Activated T-cell treated with anti-CD3 and anti-CD28 coated beads, Interleukin-2, amount 50 U/mL, for 72 hours (primary cell): ENCODE data around the gene ETV7. TPM values are rescaled to one million over a fixed set of nuclear protein-coding genes. Genes with fewer than 3 reads are reported as not detected.
"Not testable (repeated sequence)": the region's sequence is repeated elsewhere in the genome, so short reads cannot be mapped to it uniquely, and the experiment has no call there.

Experiments used
- ATAC-seq, 2 donors: fragments of 150-1000 bp; cut with Tn5 transposase; replicated peaks in 1 of 2; 2 replicates each; pipeline ENCODE4 v1.10.0; 2021; ENCODE audit warnings: moderate library complexity in 2 of 2, mild to moderate bottlenecking in 1 of 2
- DNase-seq, 2 donors: peaks; one replicate each; pipeline ENCODE4 v3.0.0; 2021 to 2022; ENCODE audit warnings: mixed read lengths in 1 of 2
- H3K27ac Mint-ChIP-seq: one replicate; pipeline ENCODE4 v1.8.0; 2022; ENCODE audit warnings: mild to moderate bottlenecking, moderate library complexity, mixed read lengths
- H3K27me3 Mint-ChIP-seq: one replicate; pipeline ENCODE4 v1.8.0; 2022; ENCODE audit warnings: low read depth, mixed read lengths
- H3K36me3 Mint-ChIP-seq, 2 donors: one replicate each; pipeline ENCODE4 v1.8.0; 2022; ENCODE audit warnings: mixed read lengths in 2 of 2, mild to moderate bottlenecking in 1 of 2; ENCODE audit not compliant: insufficient read depth in 2 of 2
- H3K4me1 Mint-ChIP-seq: one replicate; pipeline ENCODE4 v1.8.0; 2022; ENCODE audit warnings: low read depth, mixed read lengths
- H3K4me3 Mint-ChIP-seq, 2 donors: one replicate each; pipeline ENCODE4 v1.8.0; 2022; ENCODE audit warnings: mild to moderate bottlenecking in 2 of 2, mixed read lengths in 2 of 2, moderate library complexity in 2 of 2
- H3K9me3 Mint-ChIP-seq, 2 donors: one replicate each; pipeline ENCODE4 v1.8.0; 2022; ENCODE audit warnings: mixed read lengths in 2 of 2
- total RNA-seq, 2 donors: library from RNA; stranded (reverse); gene quantifications; one replicate each; pipeline ENCODE4 v1.2.3, GENCODE V29; 2022

Gene ETV7
- total RNA-seq, 2 donors from 2014 or later = 1.4 to 7.4 TPM

- no peak overlapping the region for H3K4me3 Mint-ChIP-seq
- no peaks in the 10 kb centered on the region for H3K27me3 Mint-ChIP-seq
- H3K9me3 Mint-ChIP-seq = peaks cover 2 to 3% of the 10 kb centered on the region in 2 donors
- DNase-seq = no peak
- H3K36me3 Mint-ChIP-seq = peaks cover 2 to 3% of the 10 kb centered on the region in 2 donors
- H3K4me1 Mint-ChIP-seq = no peaks in the 10 kb centered on the region
- no peak for ATAC-seq
- H3K27ac Mint-ChIP-seq = no peak overlapping the region
Measured at GRCh38 chr6:36413489-36414480, 26.3 kb upstream of the ETV7 start.

GRCh38 chr6:36409718-36410117, 22.2 kb upstream of the ETV7 start:
- not testable (repeated sequence) for DNase-seq, H3K4me1 Mint-ChIP-seq, H3K9me3 Mint-ChIP-seq, H3K27ac Mint-ChIP-seq, H3K27me3 Mint-ChIP-seq, H3K4me3 Mint-ChIP-seq, ATAC-seq, H3K36me3 Mint-ChIP-seq

- Mint-ChIP-seq H3K36me3 (no peaks in the 10 kb centered on the region), H3K27me3 (peaks cover 14% of the 10 kb centered on the region), H3K4me3 (no peak overlapping the region), H3K27ac (no peak overlapping the region), H3K4me1 (peaks cover 5% of the 10 kb centered on the region), H3K9me3 (no peaks in the 10 kb centered on the region)
- ATAC-seq (no peak), DNase-seq (no peak)
Measured at GRCh38 chr6:36404164-36404563, 16.7 kb upstream of the ETV7 start.

- no peak for DNase-seq
- Mint-ChIP-seq H3K27me3 (peaks cover 14% of the 10 kb centered on the region), H3K27ac (no peak overlapping the region), H3K4me1 (peaks cover 5% of the 10 kb centered on the region), H3K9me3 (no peaks in the 10 kb centered on the region), H3K4me3 (no peak overlapping the region), H3K36me3 (no peaks in the 10 kb centered on the region)
- ATAC-seq = no peak
Measured at GRCh38 chr6:36402481-36402880, 15.0 kb upstream of the ETV7 start.

- Mint-ChIP-seq H3K27me3 (peaks cover 14% of the 10 kb centered on the region), H3K27ac (no peak overlapping the region), H3K4me1 (peaks cover 5% of the 10 kb centered on the region), H3K4me3 (no peak overlapping the region), H3K9me3 (no peaks in the 10 kb centered on the region), H3K36me3 (no peaks in the 10 kb centered on the region)
- ATAC-seq (peak; percentile 25 to 51), DNase-seq (no peak)
Measured at GRCh38 chr6:36399970-36400369, 12.5 kb upstream of the ETV7 start.

- peaks cover 34% of the 10 kb centered on the region for H3K27me3 Mint-ChIP-seq
- H3K4me1 Mint-ChIP-seq = peaks cover 6% of the 10 kb centered on the region
- H3K36me3 Mint-ChIP-seq = no peaks in the 10 kb centered on the region
- no peak for ATAC-seq
- no peak for DNase-seq
- H3K27ac Mint-ChIP-seq = no peak overlapping the region
- H3K4me3 Mint-ChIP-seq = no peak overlapping the region
- no peaks in the 10 kb centered on the region for H3K9me3 Mint-ChIP-seq
Measured at GRCh38 chr6:36392621-36393020, 5.2 kb upstream of the ETV7 start.

- no peak for DNase-seq
- Mint-ChIP-seq H3K4me3 (no peak overlapping the region), H3K36me3 (peaks cover 0 to 3% of the 10 kb centered on the region in 2 donors), H3K4me1 (peaks cover 29% of the 10 kb centered on the region), H3K9me3 (no peaks in the 10 kb centered on the region), H3K27me3 (peaks cover 56% of the 10 kb centered on the region), H3K27ac (no peak overlapping the region)
- ATAC-seq = no peak
Measured at GRCh38 chr6:36389353-36389752, 1.9 kb upstream of the ETV7 start.

- DNase-seq = peak; percentile 12 to 20
- Mint-ChIP-seq H3K36me3 (peaks cover 0 to 3% of the 10 kb centered on the region in 2 donors), H3K4me1 (peaks cover 38% of the 10 kb centered on the region), H3K27me3 (peaks cover 48% of the 10 kb centered on the region), H3K9me3 (no peaks in the 10 kb centered on the region), H3K4me3 (peak overlapping the region; percentile 81), H3K27ac (peak overlapping the region; percentile 66)
- ATAC-seq = peak; percentile 39 to 40
Measured at GRCh38 chr6:36386495-36387439, 702 bp downstream of the ETV7 start.

- H3K4me3 Mint-ChIP-seq = no peak overlapping the region
- DNase-seq = no peak
- no peak for ATAC-seq
- no peaks in the 10 kb centered on the region for H3K9me3 Mint-ChIP-seq
- no peak overlapping the region for H3K27ac Mint-ChIP-seq
- peaks cover 38% of the 10 kb centered on the region for H3K4me1 Mint-ChIP-seq
- H3K27me3 Mint-ChIP-seq = peaks cover 32% of the 10 kb centered on the region
- H3K36me3 Mint-ChIP-seq = peaks cover 0 to 3% of the 10 kb centered on the region in 2 donors
Measured at GRCh38 chr6:36384095-36384494, 3.4 kb downstream of the ETV7 start.

GRCh38 chr6:36383606-36384005, 3.9 kb downstream of the ETV7 start:
- Mint-ChIP-seq H3K27me3 (peaks cover 31% of the 10 kb centered on the region), H3K4me3 (no peak overlapping the region), H3K9me3 (no peaks in the 10 kb centered on the region), H3K36me3 (peaks cover 0 to 3% of the 10 kb centered on the region in 2 donors), H3K27ac (no peak overlapping the region), H3K4me1 (peaks cover 38% of the 10 kb centered on the region)
- peak; percentile 8 to 10 for DNase-seq
- ATAC-seq = peak; percentile 51 to 71

- Mint-ChIP-seq H3K9me3 (no peaks in the 10 kb centered on the region), H3K4me3 (no peak overlapping the region), H3K4me1 (peaks cover 33% of the 10 kb centered on the region), H3K27me3 (peaks cover 24% of the 10 kb centered on the region), H3K36me3 (peaks cover 0 to 3% of the 10 kb centered on the region in 2 donors), H3K27ac (peak overlapping the region; percentile 25)
- ATAC-seq (no peak), DNase-seq (no peak)
Measured at GRCh38 chr6:36382976-36383375, 4.5 kb downstream of the ETV7 start.

GRCh38 chr6:36381502-36382389, 5.7 kb downstream of the ETV7 start:
- ATAC-seq (peak in 1 of 2 donors; percentile 42), DNase-seq (no peak)
- peaks cover 23% of the 10 kb centered on the region for H3K4me1 Mint-ChIP-seq
- peaks cover 14% of the 10 kb centered on the region for H3K27me3 Mint-ChIP-seq
- H3K27ac Mint-ChIP-seq = peak overlapping the region; percentile 43
- no peak overlapping the region for H3K4me3 Mint-ChIP-seq
- no peaks in the 10 kb centered on the region for H3K9me3 Mint-ChIP-seq
- no peaks in the 10 kb centered on the region for H3K36me3 Mint-ChIP-seq
